ENCODE data around the gene ADI1.
"Not testable (repeated sequence)": the region's sequence is repeated elsewhere in the genome, so short reads cannot be mapped to it uniquely, and the experiment has no call there.

Gene ADI1

DNA sequence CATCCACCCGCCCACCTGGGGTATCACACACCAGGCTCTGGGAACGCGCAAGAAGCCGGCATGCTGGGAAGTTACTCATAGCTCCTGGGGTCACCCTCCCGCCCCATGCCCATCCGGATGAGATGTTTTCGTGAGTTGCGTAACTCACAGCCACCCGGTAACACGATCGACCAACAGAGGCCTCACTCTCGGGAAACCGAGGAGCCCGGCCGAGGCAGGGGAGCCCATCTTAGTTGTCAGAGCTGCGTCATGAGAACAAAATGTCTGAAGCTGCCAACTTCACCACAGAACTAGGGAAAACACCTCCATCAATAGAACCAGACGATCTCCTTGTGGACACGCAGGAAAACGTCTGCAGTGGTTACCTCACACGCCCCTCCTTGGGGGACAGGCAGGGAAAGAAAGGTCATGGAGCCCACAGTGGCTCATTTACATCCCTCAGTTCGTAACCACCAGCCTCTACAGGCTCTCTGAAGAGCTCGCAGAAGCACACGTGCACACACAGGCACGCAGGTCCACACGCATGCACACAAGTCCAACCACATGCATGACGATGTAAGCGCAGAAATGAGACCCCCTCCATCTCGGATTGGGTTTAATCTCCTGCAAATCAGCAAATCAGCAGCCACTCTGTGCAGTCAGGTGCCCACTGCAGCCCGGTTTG, 26.2 kb downstream of the ADI1 start:
- no peak overlapping the region for H2AFZ ChIP-seq (ENCODE audit: low read depth, low read length)
- H3K9me3 ChIP-seq (ENCODE audit: insufficient read depth, low read length): no peaks in the 10 kb centered on the region
- H3K27ac ChIP-seq (ENCODE audit: low read length): no peak overlapping the region
- H3K4me2 ChIP-seq (ENCODE audit: low read length): no peak overlapping the region
- TF ChIP-seq, protein P1, sequence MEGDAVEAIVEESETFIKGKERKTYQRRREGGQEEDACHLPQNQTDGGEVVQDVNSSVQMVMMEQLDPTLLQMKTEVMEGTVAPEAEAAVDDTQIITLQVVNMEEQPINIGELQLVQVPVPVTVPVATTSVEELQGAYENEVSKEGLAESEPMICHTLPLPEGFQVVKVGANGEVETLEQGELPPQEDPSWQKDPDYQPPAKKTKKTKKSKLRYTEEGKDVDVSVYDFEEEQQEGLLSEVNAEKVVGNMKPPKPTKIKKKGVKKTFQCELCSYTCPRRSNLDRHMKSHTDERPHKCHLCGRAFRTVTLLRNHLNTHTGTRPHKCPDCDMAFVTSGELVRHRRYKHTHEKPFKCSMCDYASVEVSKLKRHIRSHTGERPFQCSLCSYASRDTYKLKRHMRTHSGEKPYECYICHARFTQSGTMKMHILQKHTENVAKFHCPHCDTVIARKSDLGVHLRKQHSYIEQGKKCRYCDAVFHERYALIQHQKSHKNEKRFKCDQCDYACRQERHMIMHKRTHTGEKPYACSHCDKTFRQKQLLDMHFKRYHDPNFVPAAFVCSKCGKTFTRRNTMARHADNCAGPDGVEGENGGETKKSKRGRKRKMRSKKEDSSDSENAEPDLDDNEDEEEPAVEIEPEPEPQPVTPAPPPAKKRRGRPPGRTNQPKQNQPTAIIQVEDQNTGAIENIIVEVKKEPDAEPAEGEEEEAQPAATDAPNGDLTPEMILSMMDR (IDR thresholded peaks at IDR 0.05; ENCODE audit: low read depth, low read length): no peak
- TF ChIP-seq EZH2phosphoT487 (IDR thresholded peaks at IDR 0.05; ENCODE audit: low read depth): no peak
- H3K9ac ChIP-seq (ENCODE audit: low read length): no peak overlapping the region
- H3K79me2 ChIP-seq (ENCODE audit: low read length): no peaks in the 10 kb centered on the region
- H3K4me1 ChIP-seq (ENCODE audit: low read length): no peaks in the 10 kb centered on the region
- H3K36me3 ChIP-seq (replicated peaks; ENCODE audit: low read depth, low read length): peaks cover 21% of the 10 kb centered on the region
- H3K4me3 ChIP-seq (ENCODE audit: low read length): no peak overlapping the region
- H4K20me1 ChIP-seq (ENCODE audit: insufficient read depth, low read length): no peaks in the 10 kb centered on the region
- no peaks in the 10 kb centered on the region for H3K27me3 ChIP-seq (ENCODE audit: low read depth, low read length)

DNA sequence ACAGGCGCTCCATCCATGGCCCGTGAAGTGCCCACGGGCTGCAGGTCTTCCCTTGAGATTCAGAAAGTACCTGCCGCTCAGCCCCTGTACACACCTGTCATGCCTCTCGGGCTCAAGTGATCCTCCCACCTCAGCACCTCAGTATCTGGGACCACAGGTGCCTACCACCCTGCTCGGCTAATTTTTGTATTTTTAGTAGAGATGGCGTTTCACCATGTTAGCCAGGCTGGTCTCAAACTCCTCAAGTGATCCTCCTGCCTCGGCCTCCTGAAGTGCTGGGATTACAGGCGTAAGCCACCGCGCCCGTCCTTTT, 26.9 kb downstream of the ADI1 start:
- H3K27ac ChIP-seq (ENCODE audit: low read length); H3K4me2 ChIP-seq (ENCODE audit: low read length); H3K4me1 ChIP-seq (ENCODE audit: low read length); H2AFZ ChIP-seq (ENCODE audit: low read depth, low read length); H3K79me2 ChIP-seq (ENCODE audit: low read length); H3K4me3 ChIP-seq (ENCODE audit: low read length); H3K27me3 ChIP-seq (ENCODE audit: low read depth, low read length); H3K9me3 ChIP-seq (ENCODE audit: insufficient read depth, low read length); H4K20me1 ChIP-seq (ENCODE audit: insufficient read depth, low read length); H3K9ac ChIP-seq (ENCODE audit: low read length): not testable (repeated sequence)
- H3K36me3 ChIP-seq (replicated peaks; ENCODE audit: low read depth, low read length): peaks cover 15% of the 10 kb centered on the region

- no peak for TF ChIP-seq EZH2phosphoT487 (IDR thresholded peaks at IDR 0.05; ENCODE audit: low read depth)
- TF ChIP-seq, protein P1 (IDR thresholded peaks at IDR 0.05; ENCODE audit: low read depth, low read length): no peak
- no peak overlapping the region for H3K4me2 ChIP-seq (ENCODE audit: low read length)
These were observed 27.4 kb downstream of the ADI1 start for GRCh38 chr2:3491716-3492474.

DNA sequence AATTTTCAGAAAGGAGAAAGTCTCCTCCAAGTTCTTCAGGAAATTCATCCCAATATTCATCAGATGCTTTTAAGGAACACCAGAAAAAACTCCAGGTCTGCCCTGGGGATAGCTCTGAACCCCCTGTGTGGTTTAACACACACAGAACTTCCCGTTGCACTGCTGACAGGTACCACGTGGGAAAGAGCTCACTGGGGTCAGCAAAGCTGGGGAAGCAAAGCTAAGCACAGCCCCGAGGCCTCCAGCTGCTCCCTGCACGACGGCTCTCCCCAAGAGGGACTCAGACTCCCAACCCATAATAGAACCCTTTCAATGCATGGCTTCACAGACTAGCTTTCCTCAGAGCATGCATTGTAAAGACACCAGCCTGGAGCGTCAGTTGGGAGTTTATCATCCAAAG, 28.0 kb downstream of the ADI1 start:
- H3K4me3 ChIP-seq (ENCODE audit: low read length): no peak overlapping the region
- H3K27ac ChIP-seq (ENCODE audit: low read length): no peak overlapping the region
- no peaks in the 10 kb centered on the region for H3K79me2 ChIP-seq (ENCODE audit: low read length)
- H4K20me1 ChIP-seq (ENCODE audit: insufficient read depth, low read length): no peaks in the 10 kb centered on the region
- no peak overlapping the region for H2AFZ ChIP-seq (ENCODE audit: low read depth, low read length)
- H3K9me3 ChIP-seq (ENCODE audit: insufficient read depth, low read length): no peaks in the 10 kb centered on the region
- H3K27me3 ChIP-seq (ENCODE audit: low read depth, low read length): no peaks in the 10 kb centered on the region
- H3K4me2 ChIP-seq (ENCODE audit: low read length): no peak overlapping the region
- H3K36me3 ChIP-seq (replicated peaks; ENCODE audit: low read depth, low read length): peaks cover 18% of the 10 kb centered on the region
- no peaks in the 10 kb centered on the region for H3K4me1 ChIP-seq (ENCODE audit: low read length)
- TF ChIP-seq, protein P1 (IDR thresholded peaks at IDR 0.05; ENCODE audit: low read depth, low read length): no peak
- TF ChIP-seq EZH2phosphoT487 (IDR thresholded peaks at IDR 0.05; ENCODE audit: low read depth): no peak
- no peak overlapping the region for H3K9ac ChIP-seq (ENCODE audit: low read length)

More at GRCh38 chr2:3491716-3492474, 27.4 kb downstream of the ADI1 start:
- Histone ChIP-seq H3K79me2 (ENCODE audit: low read length) (no peaks in the 10 kb centered on the region), H3K27me3 (ENCODE audit: low read depth, low read length) (no peaks in the 10 kb centered on the region), H3K9me3 (ENCODE audit: insufficient read depth, low read length) (no peaks in the 10 kb centered on the region), H3K4me1 (ENCODE audit: low read length) (no peaks in the 10 kb centered on the region), H3K9ac (ENCODE audit: low read length) (no peak overlapping the region), H3K27ac (ENCODE audit: low read length) (no peak overlapping the region), H2AFZ (ENCODE audit: low read depth, low read length) (no peak overlapping the region), H3K4me3 (ENCODE audit: low read length) (no peak overlapping the region), H3K36me3 (replicated peaks; ENCODE audit: low read depth, low read length) (peaks cover 14% of the 10 kb centered on the region), H4K20me1 (ENCODE audit: insufficient read depth, low read length) (no peaks in the 10 kb centered on the region)
